Cerebellar nuclear complex (tissue), 1 donor: Measurements from ENCODE around the gene RNF111.
"Not testable (repeated sequence)": the region's sequence is repeated elsewhere in the genome, so short reads cannot be mapped to it uniquely, and the experiment has no call there.

ENCODE experiments used
- DNase-seq, 2 experiments: peaks; one replicate each; lab custom pipeline; 2025; lab: John Stamatoyannopoulos, UW

The RNF111 gene

GRCh38 chr15:59000251-59000650, 12.8 kb downstream of the RNF111 start:
- not testable (repeated sequence) for DNase-seq

GRCh38 chr15:59001946-59002345, 14.5 kb downstream of the RNF111 start:
- no peak for DNase-seq

- no peak for DNase-seq
These were observed 15.0 kb downstream of the RNF111 start for GRCh38 chr15:59002418-59002859.

DNA sequence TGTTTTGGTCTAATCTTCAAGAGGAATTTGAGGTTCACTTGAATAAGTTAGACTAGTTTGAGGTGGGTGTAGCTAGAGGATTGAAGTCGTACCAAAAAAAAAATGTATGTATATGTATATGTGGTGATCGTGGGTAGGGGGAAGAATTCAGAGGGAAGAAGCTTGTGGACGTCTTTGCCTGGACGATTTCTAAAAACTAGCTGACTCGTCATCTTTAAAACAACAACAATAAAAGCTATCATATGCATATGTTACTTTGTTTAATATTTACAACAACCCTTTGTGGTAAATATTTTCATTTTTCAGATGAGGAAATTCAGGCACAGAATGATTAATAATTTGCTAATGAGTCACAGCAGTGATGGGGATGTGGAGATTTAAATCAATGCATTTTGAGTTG, 18.1 kb downstream of the RNF111 start:
- DNase-seq = no peak

DNA sequence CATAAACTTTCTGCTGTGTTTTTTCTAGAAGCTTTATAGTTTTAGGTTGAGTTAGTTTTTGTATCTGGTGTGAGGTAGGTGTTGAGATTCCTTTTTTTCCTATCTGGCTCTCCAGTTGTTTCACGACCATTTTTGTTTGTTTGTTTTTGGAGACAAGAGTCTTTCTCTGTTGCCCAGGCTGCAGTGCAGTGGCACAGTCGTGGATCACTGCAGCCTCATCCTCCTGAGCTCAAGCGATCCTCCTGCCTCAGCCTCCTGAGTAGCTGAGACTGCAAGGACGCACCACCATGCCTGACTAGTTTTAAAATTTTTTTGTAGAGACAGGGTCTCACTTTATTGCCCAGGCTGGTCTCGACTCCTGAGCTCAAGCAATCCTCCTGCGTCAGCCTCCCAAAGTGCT, 20.6 kb downstream of the RNF111 start:
- DNase-seq = no peak

GRCh38 chr15:59011262-59011952, 23.9 kb downstream of the RNF111 start:
- DNase-seq = no peak

DNA sequence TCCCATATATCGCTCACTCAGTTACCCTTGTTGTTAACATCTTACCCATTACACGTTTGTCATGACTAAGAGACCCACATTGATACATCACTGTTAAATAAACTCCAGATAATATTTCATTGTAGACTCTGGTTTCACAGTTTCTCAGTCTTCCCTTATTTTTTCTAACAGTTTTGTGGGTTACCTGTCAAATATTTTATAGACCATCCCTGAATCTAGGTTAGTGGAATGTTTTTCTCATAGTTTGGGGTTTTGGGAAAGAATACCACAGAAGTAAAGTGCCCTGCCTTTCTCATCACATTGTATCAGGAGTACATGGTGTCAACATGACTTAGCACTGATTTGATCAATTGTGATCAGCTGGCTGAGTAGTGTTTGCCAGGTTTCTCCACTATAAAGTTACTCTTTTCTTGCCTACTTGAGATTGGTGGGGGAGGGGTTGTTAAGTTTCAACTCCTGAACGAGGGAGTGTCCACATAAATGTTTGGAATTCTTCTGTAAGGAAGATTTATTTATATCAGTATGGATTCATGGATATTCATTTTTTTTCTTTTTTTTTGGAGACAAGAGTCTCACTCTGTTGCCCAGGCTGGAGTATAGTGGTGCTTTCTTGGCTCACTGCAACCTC, 25.9 kb downstream of the RNF111 start:
- DNase-seq = no peak

GRCh38 chr15:59014068-59014467, 26.6 kb downstream of the RNF111 start:
- no peak for DNase-seq

DNA sequence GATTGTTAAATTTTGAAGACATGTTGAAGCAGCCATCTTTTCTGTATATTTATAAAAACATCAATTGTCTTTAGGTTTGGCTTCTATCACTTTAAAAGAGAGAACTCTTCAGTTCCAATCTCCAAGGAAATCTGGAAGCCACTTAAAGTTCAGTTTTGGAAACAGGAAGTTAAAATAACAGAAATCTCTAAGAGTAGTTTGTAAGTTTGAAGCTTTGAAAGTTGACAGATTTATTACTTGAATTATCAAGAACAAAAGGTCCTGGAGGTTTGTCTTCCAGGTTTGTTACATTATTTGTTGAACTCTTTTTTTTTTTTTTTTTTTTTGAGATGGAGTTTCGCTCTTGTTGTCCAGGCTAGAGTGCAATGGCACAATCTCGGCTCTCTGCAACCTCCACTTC, 30.0 kb downstream of the RNF111 start:
- DNase-seq = no peak

DNA sequence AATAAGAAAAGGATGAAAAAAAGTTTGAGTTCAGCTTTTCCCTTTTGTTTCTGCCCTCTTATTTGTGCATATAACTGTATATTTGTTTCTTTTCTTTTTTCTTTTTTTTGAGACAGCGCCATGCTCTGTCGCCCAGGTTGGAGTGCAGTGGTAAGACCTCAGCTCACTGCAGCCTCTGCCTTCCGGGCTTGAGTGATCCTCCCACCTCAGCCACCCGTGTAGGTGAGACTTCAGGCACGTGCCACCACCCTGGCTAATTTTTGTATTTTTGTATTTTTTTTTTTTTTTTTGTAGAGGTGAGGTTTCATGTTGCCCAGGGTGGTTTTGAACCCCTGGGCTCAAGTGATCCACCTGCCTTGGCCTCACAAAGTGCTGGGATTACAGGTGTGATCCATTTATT, 31.4 kb downstream of the RNF111 start:
- DNase-seq = no peak

GRCh38 chr15:59020322-59020721, 32.9 kb downstream of the RNF111 start:
- DNase-seq = no peak

GRCh38 chr15:59022188-59022587, 34.7 kb downstream of the RNF111 start:
- DNase-seq = no peak

- no peak for DNase-seq
These were observed 38.7 kb downstream of the RNF111 start for GRCh38 chr15:59026207-59026606.

DNA sequence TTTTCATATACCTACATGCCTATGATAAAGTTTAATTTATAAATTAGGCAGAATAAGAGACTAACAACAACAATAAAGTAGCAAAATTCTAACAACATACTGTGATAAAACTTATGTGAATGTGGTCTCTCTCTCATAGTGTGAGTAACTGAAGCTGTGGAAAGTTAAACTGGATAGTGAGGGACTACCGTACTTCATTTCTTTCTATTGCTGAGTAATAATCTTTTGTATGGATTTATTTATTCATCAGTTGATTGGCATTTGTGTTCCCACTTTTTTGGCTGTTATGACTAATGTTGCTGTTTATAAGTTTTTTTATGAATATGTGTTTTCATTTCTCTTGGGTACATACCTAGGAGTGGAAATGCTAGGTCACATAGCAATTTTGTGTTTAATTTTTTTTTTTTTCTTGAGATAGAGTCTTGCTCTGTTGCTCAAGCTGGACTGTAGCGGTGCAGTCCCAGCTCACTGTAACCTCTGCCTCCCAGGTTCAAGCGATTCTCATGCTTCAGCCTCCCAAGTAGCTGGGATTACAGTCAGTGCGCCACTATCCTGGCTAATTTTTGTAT, 41.0 kb downstream of the RNF111 start:
- DNase-seq = no peak

GRCh38 chr15:59029554-59029953, 42.1 kb downstream of the RNF111 start:
- DNase-seq = no peak

- DNase-seq = no peak
These were observed 47.7 kb downstream of the RNF111 start for GRCh38 chr15:59035201-59035600.

- no peak for DNase-seq
These were observed 51.8 kb downstream of the RNF111 start for GRCh38 chr15:59039225-59039624.

GRCh38 chr15:59042041-59042440, 54.6 kb downstream of the RNF111 start:
- DNase-seq = no peak

DNA sequence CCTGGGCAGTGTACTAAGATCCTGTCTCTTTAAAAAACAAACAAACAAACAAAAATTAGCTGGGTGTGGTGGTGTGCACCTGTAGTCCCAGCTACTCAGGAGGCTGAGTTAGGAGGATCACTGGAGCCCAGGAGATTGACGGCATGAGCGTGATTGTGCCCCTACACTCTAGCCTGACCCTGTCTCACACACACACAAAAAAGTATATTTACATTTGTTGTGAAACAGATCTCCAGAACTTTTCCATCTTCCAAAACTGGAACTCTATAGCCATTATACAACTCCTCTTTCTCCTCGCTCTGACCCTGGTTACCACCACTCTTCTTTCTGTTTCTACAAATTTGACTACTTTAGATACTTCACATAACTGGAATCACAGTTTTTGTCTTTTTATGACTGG, 61.4 kb downstream of the RNF111 start:
- no peak for DNase-seq

- no peak for DNase-seq
These were observed 64.7 kb downstream of the RNF111 start for GRCh38 chr15:59051873-59052861.

DNA sequence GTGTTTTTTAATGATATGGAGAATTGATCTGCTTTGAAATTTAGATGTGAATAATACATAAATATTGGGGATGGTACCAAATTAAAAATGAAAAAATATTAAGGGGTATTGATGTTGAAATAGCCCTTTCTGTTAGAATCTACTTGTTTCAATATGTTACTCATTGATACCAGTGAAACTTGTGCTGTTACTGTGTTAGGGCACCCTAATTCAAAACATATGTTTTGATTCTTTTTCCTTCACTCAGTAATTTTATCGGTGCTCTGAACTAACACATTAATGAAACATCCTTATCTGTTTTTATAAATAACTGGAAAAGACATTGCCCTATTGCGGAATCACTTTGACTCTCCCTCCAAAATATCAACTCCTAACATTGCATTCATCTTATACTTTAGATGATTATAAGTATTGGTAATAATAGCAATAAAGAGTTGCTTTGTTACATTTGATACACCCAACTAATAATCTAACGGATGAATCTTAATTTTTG, 65.5 kb downstream of the RNF111 start:
- DNase-seq = no peak

GRCh38 chr15:59053482-59053881, 66.0 kb downstream of the RNF111 start:
- no peak for DNase-seq
